Measurements from ENCODE around the gene CCDC93.

Gene CCDC93

GRCh38 chr2:118050386-118050785 is 36.5 kb upstream of the CCDC93 start:
- peaks cover 7% of the 10 kb centered on the region for H3K4me1 Mint-ChIP-seq
- no peaks in the 10 kb centered on the region for H3K36me3 Mint-ChIP-seq
- DNase-seq (ENCODE audit: low spot score in 2 of 2) (no peak), ATAC-seq (no peak)
- H3K4me3 Mint-ChIP-seq = no peak overlapping the region
- no peak overlapping the region for H3K27ac Mint-ChIP-seq
- no peaks in the 10 kb centered on the region for H3K9me3 Mint-ChIP-seq

DNA sequence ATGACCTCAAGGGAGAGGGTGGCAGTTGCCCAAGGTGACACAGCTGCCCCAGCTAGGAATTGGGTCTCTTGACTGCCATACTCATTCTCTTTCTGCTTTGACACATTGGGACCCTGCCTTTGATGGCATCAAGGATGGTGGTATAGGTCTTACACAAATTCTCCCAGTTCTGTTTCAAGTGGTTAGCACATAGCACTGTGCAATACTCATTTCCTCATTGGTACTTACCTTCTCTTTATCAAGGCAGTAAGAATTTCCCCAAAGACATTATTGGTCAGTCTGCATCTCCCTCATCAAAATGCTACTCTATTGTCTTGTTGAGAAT is 35.9 kb upstream of the CCDC93 start:
- no peak overlapping the region for H3K4me3 Mint-ChIP-seq
- no peaks in the 10 kb centered on the region for H3K9me3 Mint-ChIP-seq
- DNase-seq (ENCODE audit: low spot score in 2 of 2) = no peak
- H3K27ac Mint-ChIP-seq = no peak overlapping the region
- no peaks in the 10 kb centered on the region for H3K36me3 Mint-ChIP-seq
- H3K4me1 Mint-ChIP-seq = peaks cover 7% of the 10 kb centered on the region
- peak; percentile 73 for ATAC-seq

GRCh38 chr2:118049140-118049815 is 35.4 kb upstream of the CCDC93 start:
- H3K9me3 Mint-ChIP-seq = no peaks in the 10 kb centered on the region
- no peaks in the 10 kb centered on the region for H3K36me3 Mint-ChIP-seq
- H3K4me3 Mint-ChIP-seq = no peak overlapping the region
- peaks cover 11% of the 10 kb centered on the region for H3K4me1 Mint-ChIP-seq
- no peak for ATAC-seq
- no peak for DNase-seq (ENCODE audit: low spot score in 2 of 2)
- H3K27ac Mint-ChIP-seq = no peak overlapping the region

- Mint-ChIP-seq H3K36me3 (no peaks in the 10 kb centered on the region), H3K4me3 (no peak overlapping the region), H3K4me1 (peaks cover 18% of the 10 kb centered on the region)
Measured at GRCh38 chr2:118048401-118048800, 34.5 kb upstream of the CCDC93 start.

GRCh38 chr2:118047380-118047826 is 33.5 kb upstream of the CCDC93 start:
- Mint-ChIP-seq H3K36me3 (no peaks in the 10 kb centered on the region), H3K4me1 (peaks cover 18% of the 10 kb centered on the region), H3K27ac (no peak overlapping the region), H3K9me3 (no peaks in the 10 kb centered on the region), H3K4me3 (no peak overlapping the region)
- DNase-seq (ENCODE audit: low spot score in 2 of 2) = no peak
- no peak for ATAC-seq

More at GRCh38 chr2:118048401-118048800, 34.5 kb upstream of the CCDC93 start:
- DNase-seq (ENCODE audit: low spot score in 2 of 2) (no peak), ATAC-seq (peak; percentile 24)
- Mint-ChIP-seq H3K9me3 (no peaks in the 10 kb centered on the region), H3K27ac (no peak overlapping the region)

GRCh38 chr2:118046634-118047210 is 32.9 kb upstream of the CCDC93 start:
- ATAC-seq (no peak), DNase-seq (ENCODE audit: low spot score in 2 of 2) (no peak)
- H3K9me3 Mint-ChIP-seq = no peaks in the 10 kb centered on the region
- H3K4me1 Mint-ChIP-seq = peaks cover 18% of the 10 kb centered on the region
- no peak overlapping the region for H3K4me3 Mint-ChIP-seq
- H3K36me3 Mint-ChIP-seq = no peaks in the 10 kb centered on the region
- no peak overlapping the region for H3K27ac Mint-ChIP-seq

DNA sequence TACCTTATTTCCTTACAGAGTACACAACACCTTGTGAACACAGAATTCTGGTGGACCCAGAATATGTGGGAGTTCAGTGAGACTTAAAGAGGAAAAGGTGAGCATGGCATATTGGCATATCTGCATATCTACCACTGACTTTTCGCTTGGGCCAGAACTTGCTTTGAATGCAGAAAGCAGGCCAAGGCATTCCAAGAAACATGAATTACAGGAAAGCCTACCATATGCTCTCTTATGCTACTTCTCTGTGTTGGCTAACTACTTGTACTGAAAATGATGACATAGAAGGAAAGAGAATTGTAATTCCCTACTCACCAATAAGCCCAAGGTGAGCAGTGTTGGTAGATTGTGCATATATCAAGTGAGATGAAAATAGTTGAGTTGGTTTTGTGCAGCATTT is 31.4 kb upstream of the CCDC93 start:
- H3K36me3 Mint-ChIP-seq = no peaks in the 10 kb centered on the region

GRCh38 chr2:118044854-118045253 is 31.0 kb upstream of the CCDC93 start:
- ATAC-seq = peak; percentile 85
- H3K27ac Mint-ChIP-seq = peak overlapping the region; percentile 84

More for the DNA sequence above, 31.4 kb upstream of the CCDC93 start:
- no peak overlapping the region for H3K27ac Mint-ChIP-seq
- no peaks in the 10 kb centered on the region for H3K9me3 Mint-ChIP-seq
- peak overlapping the region; percentile 46 for H3K4me3 Mint-ChIP-seq
- ATAC-seq (no peak), DNase-seq (ENCODE audit: low spot score in 2 of 2) (no peak)
- peaks cover 18% of the 10 kb centered on the region for H3K4me1 Mint-ChIP-seq

DNA sequence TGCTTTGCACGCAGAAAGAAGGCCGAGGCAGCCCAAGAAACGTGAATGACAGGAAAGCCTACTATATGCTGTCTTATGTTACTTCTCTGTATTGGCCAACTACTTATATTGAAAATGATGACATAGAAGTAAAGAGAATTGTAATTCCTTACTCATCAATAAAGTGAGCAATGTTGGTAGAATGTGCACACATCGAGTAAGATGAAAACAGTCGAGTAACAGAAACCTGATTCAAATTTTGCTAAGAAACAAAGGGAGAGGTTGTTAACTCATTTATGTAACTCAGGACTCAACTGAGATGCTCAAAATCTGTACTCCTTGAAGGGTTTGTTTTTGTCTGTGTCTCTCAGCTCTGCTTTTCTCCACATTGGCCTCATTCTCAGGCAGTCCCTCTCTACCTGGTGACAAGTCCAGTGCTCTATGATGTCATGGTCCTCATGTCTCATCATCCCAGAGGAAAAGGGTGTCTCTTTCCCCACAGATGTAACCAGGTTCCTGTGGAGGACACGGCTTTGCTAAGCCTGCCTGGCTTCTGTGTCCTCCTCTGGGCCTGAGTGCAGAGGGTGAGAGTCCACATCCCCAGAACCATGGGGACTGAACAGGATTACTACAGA is 30.3 kb upstream of the CCDC93 start:
- Mint-ChIP-seq H3K4me1 (peaks cover 18% of the 10 kb centered on the region), H3K4me3 (peak overlapping the region; percentile 46), H3K9me3 (no peaks in the 10 kb centered on the region), H3K27ac (peak overlapping the region; percentile 84), H3K36me3 (no peaks in the 10 kb centered on the region)
- no peak for DNase-seq (ENCODE audit: low spot score in 2 of 2)
- ATAC-seq = peak; percentile 86

More at GRCh38 chr2:118044854-118045253, 31.0 kb upstream of the CCDC93 start:
- Mint-ChIP-seq H3K4me3 (peak overlapping the region; percentile 46), H3K4me1 (peaks cover 18% of the 10 kb centered on the region), H3K9me3 (no peaks in the 10 kb centered on the region), H3K36me3 (no peaks in the 10 kb centered on the region)
- no peak for DNase-seq (ENCODE audit: low spot score in 2 of 2)

- Mint-ChIP-seq H3K4me1 (peaks cover 18% of the 10 kb centered on the region), H3K4me3 (no peak overlapping the region), H3K27ac (no peak overlapping the region), H3K9me3 (peaks cover 2% of the 10 kb centered on the region), H3K36me3 (no peaks in the 10 kb centered on the region)
- DNase-seq (ENCODE audit: low spot score in 2 of 2) (no peak), ATAC-seq (no peak)
Measured at GRCh38 chr2:118040891-118041290, 27.0 kb upstream of the CCDC93 start.

GRCh38 chr2:118032169-118033013 is 18.5 kb upstream of the CCDC93 start:
- no peak overlapping the region for H3K4me3 Mint-ChIP-seq
- DNase-seq (ENCODE audit: low spot score in 2 of 2) (peak in 1 of 2 donors; percentile 56), ATAC-seq (peak; percentile 82)
- H3K27ac Mint-ChIP-seq = no peak overlapping the region
- peaks cover 8% of the 10 kb centered on the region for H3K9me3 Mint-ChIP-seq
- H3K36me3 Mint-ChIP-seq = no peaks in the 10 kb centered on the region
- H3K4me1 Mint-ChIP-seq = peaks cover 6% of the 10 kb centered on the region

GRCh38 chr2:118031566-118031965 is 17.7 kb upstream of the CCDC93 start:
- peaks cover 8% of the 10 kb centered on the region for H3K9me3 Mint-ChIP-seq

GRCh38 chr2:118029025-118029424 is 15.2 kb upstream of the CCDC93 start:
- Mint-ChIP-seq H3K4me1 (peaks cover 6% of the 10 kb centered on the region), H3K4me3 (no peak overlapping the region), H3K27ac (no peak overlapping the region), H3K9me3 (no peaks in the 10 kb centered on the region), H3K36me3 (no peaks in the 10 kb centered on the region)
- DNase-seq (ENCODE audit: low spot score in 2 of 2) (no peak), ATAC-seq (no peak)

More at GRCh38 chr2:118031566-118031965, 17.7 kb upstream of the CCDC93 start:
- DNase-seq (ENCODE audit: low spot score in 2 of 2) (no peak), ATAC-seq (no peak)
- Mint-ChIP-seq H3K4me1 (peaks cover 6% of the 10 kb centered on the region), H3K4me3 (no peak overlapping the region), H3K36me3 (no peaks in the 10 kb centered on the region), H3K27ac (no peak overlapping the region)

- Mint-ChIP-seq H3K9me3 (no peaks in the 10 kb centered on the region), H3K36me3 (no peaks in the 10 kb centered on the region), H3K4me3 (no peak overlapping the region), H3K4me1 (peaks cover 8% of the 10 kb centered on the region), H3K27ac (no peak overlapping the region)
- ATAC-seq = no peak
- DNase-seq (ENCODE audit: low spot score in 2 of 2) = no peak
Measured at GRCh38 chr2:118021356-118021755, 7.5 kb upstream of the CCDC93 start.

- H3K9me3 Mint-ChIP-seq = no peaks in the 10 kb centered on the region
- H3K27ac Mint-ChIP-seq = no peak overlapping the region
- ATAC-seq (no peak), DNase-seq (ENCODE audit: low spot score in 2 of 2) (no peak)
- H3K36me3 Mint-ChIP-seq = no peaks in the 10 kb centered on the region
- peaks cover 10% of the 10 kb centered on the region for H3K4me1 Mint-ChIP-seq
- no peak overlapping the region for H3K4me3 Mint-ChIP-seq
Measured at GRCh38 chr2:118019821-118020220, 6.0 kb upstream of the CCDC93 start.
